Kidney (tissue), 14 donors: ENCODE results near the gene CARD14. TPM values are rescaled to one million over a fixed set of nuclear protein-coding genes. Genes with fewer than 3 reads are reported as not detected.

ENCODE experiments used
- DNase-seq, 5 donors: peaks; one replicate each; pipeline ENCODE4 v3.0.0-alpha.2; 2013 to 2020
- FAIRE-seq: peaks from 2 replicates; lab custom pipeline; 2012; peaks lifted over from hg19 to GRCh38; lab: Jason Lieb, UNC
- H3K27ac ChIP-seq, 2 donors: one replicate each; pipeline ENCODE4 v1.7.0; 2013; ENCODE audit warnings: low read depth in 2 of 2, low read length in 2 of 2, inconsistent platforms in 1 of 2
- H3K27me3 ChIP-seq: one replicate; pipeline ENCODE4 v1.7.1; 2013; ENCODE audit warnings: low read length, inconsistent platforms; ENCODE audit not compliant: control insufficient read depth, insufficient read depth
- H3K36me3 ChIP-seq, 3 donors: one replicate each; pipeline versions ENCODE4 v1.7.0 to v1.7.1; 2013; ENCODE audit warnings: low read length in 3 of 3, control low read depth in 1 of 3, inconsistent platforms in 1 of 3; ENCODE audit not compliant: insufficient read depth in 3 of 3, control insufficient read depth in 2 of 3
- H3K4me1 ChIP-seq, 3 donors: one replicate each; pipeline versions ENCODE4 v1.7.0 to v1.7.1; 2013; ENCODE audit warnings: low read length in 3 of 3, inconsistent platforms in 1 of 3, low read depth in 1 of 3; ENCODE audit not compliant: control insufficient read depth in 2 of 3, insufficient read depth in 2 of 3
- H3K4me3 ChIP-seq, 3 donors: one replicate each; pipeline versions ENCODE4 v1.7.0 to v1.8.1; 2013; ENCODE audit warnings: low read length in 3 of 3, control low read depth in 1 of 3, inconsistent platforms in 1 of 3
- H3K9ac ChIP-seq, 3 donors: one replicate each; pipeline versions ENCODE4 v1.7.0 to v1.7.1; 2013; ENCODE audit warnings: low read length in 3 of 3, control low read depth in 1 of 3, inconsistent platforms in 1 of 3
- H3K9me3 ChIP-seq, 3 donors: one replicate each; pipeline versions ENCODE4 v1.7.0 to v1.7.1; 2013; ENCODE audit warnings: low read length in 3 of 3, control low read depth in 1 of 3, inconsistent platforms in 1 of 3; ENCODE audit not compliant: control insufficient read depth in 2 of 3, insufficient read depth in 1 of 3
- CTCF ChIP-seq: IDR thresholded peaks from 3 replicates; pipeline ENCODE4 v1.5.1; 2012; ENCODE audit warnings: mild to moderate bottlenecking, moderate library complexity, borderline replicate concordance; ENCODE audit not compliant: insufficient read depth; ENCODE audit errors: extremely low read depth
- intact Hi-C: fragments of 100-400 bp; cut with DNase I; formaldehyde crosslinking; loops from one replicate; pipeline ENCODE4 v1.11.1; 2022
- polyA plus RNA-seq: library from polyadenylated mRNA; stranded (reverse); fragments of 350-450 nt; fragmentation: Illumina TruSeq; extraction: RNeasy Lipid Tissue Mini Kit (QIAGEN cat#74804); gene quantifications from one replicate; pipeline ENCODE4 v1.2.3, GENCODE V29; 2014; ENCODE audit warnings: low read depth, low replicate concordance; ENCODE audit not compliant: insufficient read depth
- total RNA-seq: library from RNA; stranded (reverse); fragmentation: NEBNext Ultra II Directional; extraction: Animal tissue kit (Norgen Biotek cat#: 25700); gene quantifications from one replicate; pipeline ENCODE4 v1.2.1, GENCODE V29; 2021
- donor health status: control.
- donor health status: control.
- donor health status: control.
- donor health status: control.
- donor health status: control.
- donor health status: DM: yes; HTN: yes; CAD: no.
- donor health status: Normal renal cell carcinoma (clear cell type).

The CARD14 gene
- total and polyA plus RNA-seq, 2 donors from 2014 or later: 0.17 to 1.7 TPM

DNA sequence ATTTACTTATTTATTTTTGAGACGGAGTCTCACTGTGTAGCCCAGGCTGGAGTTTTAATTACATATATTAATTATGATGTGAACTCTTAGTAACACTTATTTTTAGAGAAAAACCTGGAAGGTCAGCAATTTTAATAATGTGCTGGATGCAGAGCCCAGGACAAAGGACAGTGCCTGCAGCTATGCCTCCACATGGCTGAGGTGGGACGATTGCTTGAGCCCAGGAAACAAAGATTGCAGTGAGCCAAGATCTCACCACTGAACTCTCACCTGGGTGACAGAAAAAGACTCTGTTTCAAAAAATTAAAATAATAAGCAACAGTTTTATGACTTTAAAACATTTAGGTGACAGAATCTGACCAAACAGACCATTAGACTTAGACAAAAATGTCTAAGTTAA lies 11.0 kb upstream of the CARD14 start:
- H3K27me3 ChIP-seq: no peaks in the 10 kb centered on the region
- no peak overlapping the region for H3K4me3 ChIP-seq
- intact Hi-C loops: no loop called here
- TF ChIP-seq CTCF: no peak
- H3K9ac ChIP-seq: no peak overlapping the region
- no peaks in the 10 kb centered on the region for H3K36me3 ChIP-seq
- FAIRE-seq (no peak), DNase-seq (no peak)
- no peak overlapping the region for H3K27ac ChIP-seq
- no peaks in the 10 kb centered on the region for H3K9me3 ChIP-seq
- H3K4me1 ChIP-seq: no peaks in the 10 kb centered on the region

- Histone ChIP-seq H3K9ac (no peak overlapping the region), H3K4me1 (no peaks in the 10 kb centered on the region), H3K27ac (no peak overlapping the region), H3K4me3 (no peak overlapping the region), H3K9me3 (no peaks in the 10 kb centered on the region), H3K36me3 (no peaks in the 10 kb centered on the region), H3K27me3 (no peaks in the 10 kb centered on the region)
- intact Hi-C loops: no loop called here
- no peak for TF ChIP-seq CTCF
- DNase-seq (peak in 2 of 5 donors; percentile 26 to 54), FAIRE-seq (no peak)
Measured at GRCh38 chr17:80160536-80160935, 9.3 kb upstream of the CARD14 start.

- no peak for TF ChIP-seq CTCF
- DNase-seq (peak in 1 of 5 donors; percentile 10), FAIRE-seq (no peak)
- Histone ChIP-seq H3K27me3 (no peaks in the 10 kb centered on the region), H3K9ac (no peak overlapping the region), H3K9me3 (no peaks in the 10 kb centered on the region), H3K4me1 (no peaks in the 10 kb centered on the region), H3K36me3 (no peaks in the 10 kb centered on the region), H3K4me3 (no peak overlapping the region), H3K27ac (no peak overlapping the region)
- intact Hi-C loops: no loop called here
Measured at GRCh38 chr17:80163336-80163735, 6.5 kb upstream of the CARD14 start.

- Histone ChIP-seq H3K9ac (no peak overlapping the region), H3K36me3 (no peaks in the 10 kb centered on the region), H3K4me3 (no peak overlapping the region), H3K27ac (no peak overlapping the region), H3K27me3 (no peaks in the 10 kb centered on the region), H3K4me1 (no peaks in the 10 kb centered on the region), H3K9me3 (no peaks in the 10 kb centered on the region)
- peak in 1 of 5 donors; percentile 6 for DNase-seq
- FAIRE-seq: no peak
- no peak for TF ChIP-seq CTCF
- intact Hi-C loops: no loop called here
Measured at GRCh38 chr17:80164185-80164584, 5.6 kb upstream of the CARD14 start.
